ENCODE measurements around the gene SMYD5.

Gene SMYD5

DNA sequence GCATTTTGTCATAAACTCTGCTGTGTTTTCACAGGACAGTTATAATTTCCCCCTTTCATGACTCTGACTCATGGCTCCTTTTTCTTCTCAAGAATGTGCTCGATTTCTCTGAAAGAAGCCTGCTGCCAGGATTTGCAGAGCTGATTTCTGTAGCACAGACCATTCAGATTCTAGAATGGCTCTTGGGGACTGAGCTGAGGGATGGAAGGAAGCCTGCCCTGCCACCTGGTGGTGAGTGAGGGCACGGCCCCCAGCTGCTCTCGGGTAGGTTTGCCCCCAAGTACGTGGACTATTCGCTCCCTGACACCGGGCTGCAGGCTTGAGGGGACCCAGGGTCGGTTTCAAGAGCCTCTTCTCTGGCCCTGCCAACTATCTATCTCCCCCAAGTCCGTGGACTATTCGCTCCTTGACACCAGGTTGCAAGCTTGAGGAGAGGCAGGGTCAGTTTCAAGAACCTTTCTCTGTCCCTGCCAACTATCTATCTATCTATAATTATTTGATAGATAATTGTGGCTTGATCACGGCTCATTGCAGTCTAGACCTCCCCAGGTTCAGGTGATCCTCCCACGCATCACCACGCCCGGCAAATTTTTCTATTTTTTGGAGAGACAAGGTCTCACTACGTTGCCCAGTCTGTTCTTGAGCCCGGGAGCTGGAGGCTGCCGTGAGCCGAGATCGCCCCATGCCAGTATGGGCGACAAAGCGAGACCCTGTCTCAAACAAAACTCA, 1.4 kb upstream of the SMYD5 start (continued):
- no peak for TF ChIP-seq ZNF404 (tag by site-specific recombination; IDR thresholded peaks at IDR 0.05)
- 0 out of 2 replicates have a peak, but pooled peaks have one; percentile 55 for TF ChIP-seq ZNF121 (tag by site-specific recombination; IDR thresholded peaks at IDR 0.05)
- no peak for TF ChIP-seq ZBTB8A (tag by site-specific recombination; IDR thresholded peaks at IDR 0.05)
- TF ChIP-seq ZFP69B (tag by site-specific recombination; IDR thresholded peaks at IDR 0.05), result no peak
- TF ChIP-seq SCRT1 (tag by site-specific recombination; IDR thresholded peaks at IDR 0.05; ENCODE audit: borderline replicate concordance), result no peak

DNA sequence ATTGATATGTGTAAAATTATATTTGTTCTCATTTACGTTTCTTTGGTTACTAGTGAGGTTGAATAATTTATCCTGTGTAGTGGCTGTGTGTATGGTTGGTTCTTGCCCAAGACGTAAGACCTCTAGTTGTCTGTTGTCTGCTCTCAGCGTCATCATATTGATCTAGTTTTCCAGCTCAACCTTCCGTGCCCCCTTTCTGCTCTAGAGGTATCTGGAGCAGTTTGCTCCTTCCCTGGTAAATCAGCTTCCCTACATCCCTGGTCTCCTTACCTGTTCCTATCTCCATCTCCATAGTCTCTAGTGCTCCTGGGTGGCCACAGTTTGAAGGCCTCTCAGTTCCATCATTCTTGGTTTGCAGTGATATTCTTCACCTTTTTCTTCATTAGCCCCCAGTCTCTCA, 1.2 kb downstream of the SMYD5 start:
- no peaks in the 10 kb centered on the region for H3K4me1 ChIP-seq (ENCODE audit: control insufficient read depth, insufficient read depth, low read length)
- POLR2A ChIA-PET, result interaction anchor here (0.6 to 1.1 kb wide), 2 partner anchors 16 to 19 kb away, joined by 3 to 15 read pairs; partner anchors contain the start of genes CCT7 and PRADC1
- no peak overlapping the region for H3K4me3 ChIP-seq (ENCODE audit: low read depth, low read length)
- CTCF ChIA-PET, result interaction anchor here (0.6 to 1.1 kb wide), 6 partner anchors 23 to 327 kb away, joined by 3 to 9 read pairs (median 5); no protein-coding TSS in a partner anchor
- peaks cover 0 to 12% of the 10 kb centered on the region in 2 experiments; a peak in 1 of 3 replicates for H3K36me3 ChIP-seq (ENCODE audit: control insufficient read depth in 2 of 2, insufficient read depth in 1 of 2, low read length in 2 of 2)
- no peak overlapping the region for H3K27ac ChIP-seq (ENCODE audit: extremely low read depth, low read depth, low read length)
- TF ChIP-seq, protein P1, sequence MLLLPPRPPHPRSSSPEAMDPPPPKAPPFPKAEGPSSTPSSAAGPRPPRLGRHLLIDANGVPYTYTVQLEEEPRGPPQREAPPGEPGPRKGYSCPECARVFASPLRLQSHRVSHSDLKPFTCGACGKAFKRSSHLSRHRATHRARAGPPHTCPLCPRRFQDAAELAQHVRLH (tag by site-specific recombination; IDR thresholded peaks at IDR 0.05), result no peak
- TF ChIP-seq OVOL3 (tag by site-specific recombination; IDR thresholded peaks at IDR 0.05) (no peak), ZNF23 (tag by site-specific recombination; IDR thresholded peaks at IDR 0.05; ENCODE audit: borderline replicate concordance) (no peak), ZNF549 (tag by site-specific recombination; IDR thresholded peaks at IDR 0.05) (no peak), KLF8 (tag by site-specific recombination; IDR thresholded peaks at IDR 0.05) (no peak), ZNF830 (tag by site-specific recombination; IDR thresholded peaks at IDR 0.05; ENCODE audit: low read depth) (no peak), ZNF791 (tag by site-specific recombination; IDR thresholded peaks at IDR 0.05) (no peak), TRIM28 (IDR thresholded peaks at IDR 0.05; ENCODE audit: borderline replicate concordance, low read length) (no peak)
- no peaks in the 10 kb centered on the region for H3K9me3 ChIP-seq (ENCODE audit: control insufficient read depth, insufficient read depth, low read depth, low read length)

DNA sequence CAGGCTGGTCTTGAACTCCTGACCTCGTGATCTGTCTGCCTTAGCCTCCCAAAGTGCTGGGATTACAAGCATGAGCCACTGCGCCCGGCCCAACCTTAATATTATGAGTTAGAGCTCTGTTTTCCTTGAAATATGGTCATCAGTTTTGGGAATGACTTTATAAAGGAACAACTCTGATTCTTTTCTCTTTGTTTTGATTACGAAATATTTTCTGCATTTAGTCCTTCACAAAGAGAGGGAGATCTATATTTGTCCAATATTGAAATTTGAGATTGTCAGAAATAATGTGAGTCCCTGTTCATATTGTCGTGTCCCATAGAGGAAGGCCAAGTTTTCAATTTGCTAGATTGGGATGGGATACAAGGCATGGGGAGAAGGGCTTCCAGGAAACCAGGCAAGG, 3.1 kb downstream of the SMYD5 start:
- CTCF ChIA-PET, result interaction anchor here (0.5 to 1.2 kb wide), 2 partner anchors 40 to 168 kb away, joined by 3 to 5 read pairs; partner anchors contain the start of gene ALMS1
- Histone ChIP-seq H3K4me3 (ENCODE audit: low read depth, low read length) (no peak overlapping the region), H3K9me3 (ENCODE audit: control insufficient read depth, insufficient read depth, low read depth, low read length) (no peaks in the 10 kb centered on the region), H3K4me1 (ENCODE audit: control insufficient read depth, insufficient read depth, low read length) (no peaks in the 10 kb centered on the region), H3K27ac (ENCODE audit: extremely low read depth, low read depth, low read length) (no peak overlapping the region), H3K36me3 (ENCODE audit: control insufficient read depth in 2 of 2, insufficient read depth in 1 of 2, low read length in 2 of 2) (peaks cover 0 to 31% of the 10 kb centered on the region in 2 experiments; a peak in 1 of 3 replicates)
- POLR2A ChIA-PET, result interaction anchor here (2.6 kb wide), 1 partner anchor 16 kb away, joined by 20 read pairs; the partner anchor contains the start of genes CCT7 and PRADC1
- TF ChIP-seq ZNF132 (tag by site-specific recombination; IDR thresholded peaks at IDR 0.05; ENCODE audit: borderline replicate concordance) (no peak), ZNF610 (tag by site-specific recombination; IDR thresholded peaks at IDR 0.05; ENCODE audit: borderline replicate concordance) (no peak), YY1 (tag by site-specific recombination; IDR thresholded peaks at IDR 0.05) (no peak), ZNF555 (tag by site-specific recombination; conservative IDR thresholded peaks at IDR 0.05) (no peak), KLF16 (tag by site-specific recombination; IDR thresholded peaks at IDR 0.05) (no peak), ZFP69B (tag by site-specific recombination; IDR thresholded peaks at IDR 0.05) (no peak), ZNF670 (tag by site-specific recombination; IDR thresholded peaks at IDR 0.05; ENCODE audit: low read depth) (no peak)
- TF ChIP-seq, protein P2, sequence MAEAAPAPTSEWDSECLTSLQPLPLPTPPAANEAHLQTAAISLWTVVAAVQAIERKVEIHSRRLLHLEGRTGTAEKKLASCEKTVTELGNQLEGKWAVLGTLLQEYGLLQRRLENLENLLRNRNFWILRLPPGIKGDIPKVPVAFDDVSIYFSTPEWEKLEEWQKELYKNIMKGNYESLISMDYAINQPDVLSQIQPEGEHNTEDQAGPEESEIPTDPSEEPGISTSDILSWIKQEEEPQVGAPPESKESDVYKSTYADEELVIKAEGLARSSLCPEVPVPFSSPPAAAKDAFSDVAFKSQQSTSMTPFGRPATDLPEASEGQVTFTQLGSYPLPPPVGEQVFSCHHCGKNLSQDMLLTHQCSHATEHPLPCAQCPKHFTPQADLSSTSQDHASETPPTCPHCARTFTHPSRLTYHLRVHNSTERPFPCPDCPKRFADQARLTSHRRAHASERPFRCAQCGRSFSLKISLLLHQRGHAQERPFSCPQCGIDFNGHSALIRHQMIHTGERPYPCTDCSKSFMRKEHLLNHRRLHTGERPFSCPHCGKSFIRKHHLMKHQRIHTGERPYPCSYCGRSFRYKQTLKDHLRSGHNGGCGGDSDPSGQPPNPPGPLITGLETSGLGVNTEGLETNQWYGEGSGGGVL (tag by site-specific recombination; IDR thresholded peaks at IDR 0.05), result no peak
